ENCODE results near the gene POLR2I.
"Not testable (repeated sequence)": the region's sequence is repeated elsewhere in the genome, so short reads cannot be mapped to it uniquely, and the experiment has no call there.

GRCh38 chr19:36068810-36069499 is 45.7 kb downstream of the POLR2I start:
- not testable (repeated sequence) for TF ChIP-seq CTCF, POLR2A (IDR thresholded peaks at IDR 0.05)

Data from testis (tissue), 2 donors.